GM18507 (cell line): ENCODE data around the gene GNG7.
"Not testable (repeated sequence)": the region's sequence is repeated elsewhere in the genome, so short reads cannot be mapped to it uniquely, and the experiment has no call there.

Experiments used
- DNase-seq: peaks from one replicate; pipeline ENCODE4 v3.0.0; 2011; ENCODE audit warnings: low read depth; ENCODE audit not compliant: insufficient read length; ENCODE audit errors: extremely low spot score
- FAIRE-seq: peaks from 2 replicates; lab custom pipeline; 2011; peaks lifted over from hg19 to GRCh38; lab: Jason Lieb, UNC

GNG7 gene

DNA sequence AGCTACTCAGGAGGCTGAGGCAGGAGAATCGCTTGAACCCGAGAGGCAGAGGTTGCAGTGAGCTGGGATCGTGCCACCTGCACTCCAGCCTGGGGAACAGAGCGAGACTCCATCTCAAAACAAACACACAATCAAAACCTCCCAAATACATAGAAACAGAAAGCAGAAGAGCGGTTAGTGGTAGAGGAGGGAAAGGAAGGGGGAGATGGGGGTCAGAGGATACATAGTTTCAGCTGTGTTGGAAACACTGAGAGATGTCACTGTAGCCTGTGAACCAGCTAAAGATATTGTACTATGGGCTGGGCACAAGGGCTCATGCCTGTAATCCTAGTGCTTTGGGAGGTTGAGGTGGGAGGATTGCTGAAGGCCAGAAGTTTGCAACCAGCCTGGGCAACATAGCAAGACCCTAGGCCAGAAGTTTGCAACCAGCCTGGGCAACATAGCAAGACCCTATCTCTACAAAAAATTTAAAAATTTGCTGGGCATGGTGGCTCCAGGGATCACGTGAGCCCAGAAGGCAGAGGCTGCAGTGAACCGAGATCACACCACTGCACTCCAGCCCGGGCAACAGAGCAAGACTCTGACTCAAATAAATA lies 49.9 kb downstream of the GNG7 start:
- FAIRE-seq (peak; percentile 41), DNase-seq (no peak)

DNA sequence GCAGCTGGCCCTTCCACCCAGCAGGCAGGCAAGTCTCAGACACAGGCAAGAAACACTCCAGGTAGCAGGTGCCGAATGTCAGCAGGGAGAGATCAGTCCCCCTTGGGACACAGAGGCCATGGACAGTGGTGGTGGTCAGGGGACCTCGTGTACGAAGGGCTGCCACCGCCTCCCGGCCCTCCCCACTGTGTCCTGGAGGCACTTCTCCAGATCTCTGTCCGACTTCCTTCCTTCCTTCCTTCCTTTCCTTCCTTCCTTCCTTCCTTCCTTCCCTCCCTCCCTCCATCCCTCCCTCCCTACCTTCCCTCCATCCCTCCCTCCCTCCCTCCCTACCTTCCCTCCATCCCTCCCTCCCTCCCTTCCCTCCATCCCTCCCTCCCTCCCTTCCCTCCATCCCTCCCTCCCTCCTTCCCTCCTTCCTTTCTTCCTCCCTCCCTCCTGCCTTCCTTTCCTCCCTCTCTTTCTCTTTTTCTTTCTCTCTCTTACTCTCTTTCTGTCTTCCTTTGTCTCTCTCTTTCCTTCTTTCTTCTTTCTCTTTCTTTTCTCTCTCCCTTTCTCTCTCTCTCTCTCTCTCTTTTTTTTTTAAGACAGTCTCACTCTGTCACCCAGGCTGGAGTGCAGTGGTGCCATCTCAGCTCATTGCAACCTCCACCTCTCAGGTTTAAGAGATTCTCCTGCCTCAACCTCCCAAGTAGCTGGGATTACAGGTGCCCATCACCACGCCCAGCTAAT lies 51.3 kb downstream of the GNG7 start:
- FAIRE-seq, DNase-seq: not testable (repeated sequence)

DNA sequence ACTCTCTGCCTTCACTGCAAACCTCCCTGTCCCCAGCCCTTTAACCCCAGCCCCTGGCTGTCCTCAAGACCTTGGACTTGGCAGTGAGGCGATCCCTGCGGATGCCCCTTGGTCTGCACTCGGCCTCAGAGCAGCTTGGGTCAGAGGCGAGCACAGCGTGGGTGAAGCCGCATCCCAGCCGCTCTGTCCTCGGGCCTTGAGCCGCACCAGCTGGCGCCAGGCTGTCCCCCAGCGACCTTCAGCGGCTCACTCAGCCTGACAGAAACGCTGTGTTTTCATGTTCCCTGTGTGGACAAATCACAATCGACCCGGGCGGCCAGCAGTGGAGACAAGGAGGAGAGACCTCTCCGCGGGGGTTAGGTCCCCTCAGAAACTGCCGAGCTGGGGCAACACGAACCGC lies 52.0 kb downstream of the GNG7 start:
- DNase-seq (no peak), FAIRE-seq (no peak)

DNA sequence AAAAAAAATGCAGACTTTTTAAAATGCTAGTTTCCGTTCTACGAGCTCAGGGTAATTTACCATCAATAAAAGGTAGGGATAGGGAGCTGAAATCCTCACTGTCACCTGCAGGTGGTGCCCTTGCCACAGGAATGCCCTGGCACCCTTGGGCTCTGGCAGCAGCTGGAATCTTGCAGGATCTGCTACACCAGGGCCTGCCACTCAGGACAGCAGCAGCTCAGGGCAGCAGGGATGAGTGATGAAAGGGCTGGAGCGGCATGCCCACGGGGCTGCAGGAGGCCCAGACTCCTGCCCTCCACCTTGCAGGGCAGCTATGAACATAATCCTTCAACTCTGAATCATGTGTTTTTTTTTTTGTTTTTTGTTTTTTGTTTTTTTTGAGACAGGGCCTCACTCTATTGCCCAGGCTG lies 54.0 kb downstream of the GNG7 start:
- FAIRE-seq: peak; percentile 92
- peak; percentile 71 for DNase-seq

DNA sequence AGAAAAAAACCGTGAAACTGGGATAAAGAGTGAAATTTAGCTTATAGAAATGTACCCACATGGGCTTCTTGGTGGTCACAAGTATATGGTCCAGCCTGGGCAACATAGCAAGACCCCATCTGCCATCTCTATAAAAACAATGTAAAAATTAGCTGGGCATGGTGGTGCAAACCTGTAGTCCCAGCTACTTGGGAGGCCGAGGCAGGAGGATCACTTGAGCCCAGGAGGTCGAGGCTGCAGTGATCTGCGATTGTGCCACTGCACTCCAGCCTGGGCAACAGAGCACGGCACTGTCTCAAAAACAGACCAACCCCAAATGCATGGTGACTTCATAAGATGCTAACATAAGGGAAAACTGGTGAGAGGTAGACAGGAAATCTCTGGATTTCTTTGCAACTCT lies 54.4 kb downstream of the GNG7 start:
- DNase-seq (no peak), FAIRE-seq (no peak)

DNA sequence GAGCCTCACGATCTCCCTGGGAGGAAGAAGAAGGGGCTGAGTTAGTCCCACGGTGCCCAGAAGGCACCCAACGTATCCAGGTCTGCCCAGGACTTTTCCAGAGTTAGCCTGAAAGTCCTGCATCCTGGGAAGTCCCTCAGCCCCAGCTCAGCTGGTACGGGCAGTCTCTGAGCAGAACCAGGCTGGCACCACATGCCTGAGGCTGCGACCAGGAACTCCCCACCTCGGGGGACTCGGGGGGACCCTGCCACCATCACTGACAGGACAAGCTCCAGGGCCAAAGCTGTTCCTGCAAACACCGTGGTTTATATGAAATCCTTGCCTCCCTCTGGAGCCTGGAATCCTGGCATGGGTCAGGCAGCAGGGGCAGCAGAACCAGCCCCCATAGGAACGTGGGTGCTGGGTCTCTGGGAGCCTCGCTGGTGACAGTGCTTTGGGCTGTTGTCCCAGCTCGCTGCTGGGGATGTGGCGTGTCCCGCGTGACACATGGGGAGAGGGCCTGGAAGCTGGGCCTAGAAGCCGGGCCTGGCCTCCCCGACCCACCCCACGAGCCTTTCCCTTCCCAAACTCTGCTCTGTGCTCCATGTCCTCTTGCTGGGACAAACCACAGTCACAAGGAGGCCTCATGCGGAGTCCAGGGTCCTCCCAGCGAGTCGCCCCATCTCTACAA lies 55.5 kb downstream of the GNG7 start:
- DNase-seq (no peak), FAIRE-seq (no peak)

DNA sequence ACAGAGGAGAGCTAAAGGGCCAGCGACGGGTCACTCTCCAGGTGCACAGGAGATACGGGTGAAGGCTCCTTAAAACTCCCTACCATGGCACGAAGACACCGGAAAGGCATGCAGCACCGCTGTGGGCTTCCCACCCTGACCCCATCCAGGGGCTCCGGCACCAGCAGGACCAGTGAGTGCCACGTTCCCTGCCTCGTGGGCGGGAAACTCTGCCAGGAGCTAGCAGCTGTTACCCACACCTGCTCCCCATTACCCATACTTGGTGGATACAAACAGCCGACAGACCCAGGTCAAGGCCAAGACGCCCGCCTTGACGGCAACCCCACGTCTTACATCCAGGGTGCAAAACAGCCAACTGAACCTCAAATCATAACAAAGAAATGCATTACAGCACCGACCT lies 56.7 kb downstream of the GNG7 start:
- DNase-seq (no peak), FAIRE-seq (no peak)

DNA sequence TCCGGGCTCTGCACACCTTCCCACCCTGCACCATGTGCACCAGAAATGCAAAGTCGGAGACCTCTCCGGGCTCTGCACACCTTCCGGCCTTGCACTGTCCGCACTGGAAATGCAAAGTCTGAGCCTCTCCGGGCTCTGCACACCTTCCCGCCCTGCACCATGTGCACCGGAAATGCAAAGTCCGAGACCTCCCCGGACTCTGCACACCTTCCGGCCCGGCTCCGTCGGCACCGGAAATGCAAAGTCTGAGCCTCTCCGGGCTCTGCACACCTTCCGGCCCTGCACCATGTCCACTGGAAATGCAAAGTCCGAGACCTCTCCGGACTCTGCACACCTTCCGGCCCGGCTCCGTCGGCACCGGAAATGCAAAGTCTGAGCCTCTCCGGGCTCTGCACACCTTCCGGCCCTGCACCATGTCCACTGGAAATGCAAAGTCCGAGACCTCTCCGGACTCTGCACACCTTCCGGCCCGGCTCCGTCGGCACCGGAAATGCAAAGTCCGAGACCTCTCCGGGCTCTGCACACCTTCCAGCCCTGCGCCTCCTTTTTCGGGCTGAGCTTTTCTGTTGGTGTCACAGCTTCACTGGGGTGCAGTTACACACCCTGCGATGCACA lies 59.3 kb downstream of the GNG7 start:
- DNase-seq, FAIRE-seq: not testable (repeated sequence)

DNA sequence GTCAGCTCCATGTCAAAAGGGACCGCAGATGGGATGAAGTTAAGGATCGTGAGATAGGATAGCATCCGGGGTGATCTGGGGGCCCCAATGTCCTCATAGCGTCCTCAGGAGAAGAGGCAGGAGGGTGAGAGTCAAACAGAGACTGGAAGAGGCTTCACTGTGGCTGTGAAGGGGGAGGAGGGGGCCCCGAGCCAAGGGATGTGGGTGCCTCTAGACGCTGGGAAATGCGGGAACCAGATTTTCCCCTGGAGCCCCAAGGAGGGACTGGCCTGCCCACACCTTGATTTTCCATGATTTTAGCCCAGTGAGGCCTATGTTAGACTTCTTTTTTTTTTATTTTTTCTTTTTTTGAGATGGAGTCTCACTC lies 61.2 kb downstream of the GNG7 start:
- FAIRE-seq (no peak), DNase-seq (no peak)

DNA sequence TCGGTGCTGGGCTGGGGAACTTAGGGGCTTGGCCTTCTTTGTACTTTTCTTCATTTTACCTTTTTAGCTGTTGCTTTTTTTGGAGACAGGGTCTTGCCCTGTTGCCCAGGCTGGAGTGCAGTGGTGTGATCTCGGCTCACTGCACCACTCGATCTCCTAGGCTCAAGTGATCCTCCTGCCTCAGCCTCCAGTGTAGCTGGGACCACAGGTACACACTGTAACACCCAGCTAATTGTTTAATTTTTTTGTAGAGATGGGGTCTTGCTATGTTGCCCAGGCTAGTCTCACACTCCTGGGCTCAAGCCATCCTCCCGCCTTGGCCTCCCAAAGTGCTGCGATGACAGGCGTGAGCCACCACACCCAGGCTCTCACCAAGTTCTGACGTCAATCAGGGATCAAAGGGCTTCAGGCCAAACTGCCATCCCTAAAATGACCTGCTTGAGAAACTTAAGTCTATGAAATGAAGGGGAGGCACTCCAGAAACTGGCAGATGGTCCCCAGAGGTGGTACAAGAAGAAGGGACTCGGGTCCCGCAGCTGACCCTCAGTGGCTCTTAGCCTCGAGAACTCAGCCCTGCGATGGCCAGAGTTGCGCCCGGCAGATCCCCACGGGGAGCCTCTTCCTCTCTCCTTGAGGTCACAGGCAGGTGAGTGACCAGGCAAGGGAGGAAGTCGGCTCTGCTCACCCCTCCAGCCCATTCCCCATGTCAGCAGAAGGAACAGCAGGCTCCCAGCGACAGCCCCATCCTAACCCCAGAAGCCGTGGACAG lies 61.7 kb downstream of the GNG7 start:
- DNase-seq (no peak), FAIRE-seq (no peak)

DNA sequence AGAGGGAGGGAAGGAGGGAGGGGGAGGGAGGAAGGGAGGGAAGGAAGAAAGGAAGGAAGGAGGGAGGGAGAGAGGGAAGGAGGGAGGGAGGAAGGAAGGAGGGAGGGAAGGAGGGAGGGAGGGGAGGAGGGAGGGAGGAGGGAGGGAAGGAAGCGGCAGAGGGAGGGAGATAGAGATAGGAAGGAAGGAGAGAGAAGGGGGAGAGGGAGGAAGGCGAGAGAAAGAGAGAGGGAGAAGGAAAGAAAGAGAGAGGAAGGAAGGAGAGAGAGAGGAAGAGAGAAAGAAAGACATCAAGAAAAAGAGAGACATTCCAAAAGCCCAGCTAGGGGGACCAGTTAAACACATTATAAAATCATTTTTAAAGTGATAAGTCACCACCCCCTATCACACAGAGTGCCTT lies 62.5 kb downstream of the GNG7 start:
- no peak for DNase-seq
- FAIRE-seq: no peak

DNA sequence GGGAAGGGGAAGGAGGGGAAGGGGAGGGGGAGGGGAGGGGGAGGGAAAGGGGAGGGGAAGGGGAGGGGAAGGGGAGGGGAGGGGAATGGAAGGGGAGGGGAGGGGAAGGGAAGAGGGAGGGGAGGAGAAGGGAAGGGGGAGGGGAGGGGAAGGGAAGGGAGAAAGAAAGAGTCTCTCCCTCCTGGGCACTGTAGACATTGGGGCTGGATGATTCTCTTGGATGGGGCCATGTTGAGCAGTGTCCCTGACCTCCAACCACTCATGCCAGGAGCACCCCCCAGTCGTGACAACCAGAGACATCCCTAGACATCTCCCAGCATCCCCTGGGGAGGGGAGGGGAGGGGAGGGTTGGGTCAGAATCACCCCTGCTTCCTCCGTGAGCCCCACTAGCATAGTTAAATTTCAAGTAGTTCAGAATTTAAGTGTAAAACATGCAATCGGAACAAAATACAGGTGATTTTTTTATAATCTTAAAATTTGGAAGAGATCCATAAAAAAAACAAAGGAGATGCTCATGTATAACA lies 64.0 kb downstream of the GNG7 start:
- FAIRE-seq: no peak
- DNase-seq: no peak

DNA sequence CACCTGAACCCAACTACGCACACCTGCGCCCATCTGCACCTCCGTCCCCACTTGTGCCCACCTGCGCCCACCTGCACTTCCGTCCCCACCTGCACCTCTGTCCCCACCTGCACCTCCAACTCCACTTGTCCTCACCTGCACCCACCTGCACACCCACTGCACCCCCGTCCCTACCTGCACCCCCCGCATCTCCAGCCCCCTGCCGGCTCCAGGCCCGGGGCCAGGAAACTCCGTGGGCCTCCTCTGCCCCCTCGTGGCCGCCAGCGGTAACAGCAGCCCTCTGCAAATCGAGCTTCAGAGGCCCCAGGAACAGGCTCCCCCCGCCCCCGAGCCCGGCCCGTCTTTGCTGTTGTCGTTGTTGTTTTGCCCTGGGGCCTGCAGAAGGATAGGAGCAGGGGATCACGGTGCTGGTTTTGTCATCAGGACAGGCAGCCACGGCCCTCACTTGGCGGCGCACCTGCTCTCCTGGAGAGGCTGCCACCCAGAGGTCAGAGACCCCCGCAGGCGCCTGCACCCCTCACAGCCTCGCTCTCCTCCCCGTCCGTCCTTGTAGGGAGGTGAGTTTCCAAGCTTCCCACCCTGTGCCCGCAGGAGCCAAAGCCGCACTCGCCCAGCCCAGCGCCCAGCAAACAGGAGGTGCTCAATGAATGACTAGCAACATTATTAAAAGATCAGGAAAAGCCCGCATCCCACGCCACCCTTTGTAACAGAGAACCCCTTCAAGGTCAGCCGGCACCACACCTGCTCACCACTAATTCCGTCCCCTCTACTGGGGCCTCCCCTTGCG lies 65.4 kb downstream of the GNG7 start:
- peak; percentile 71 for DNase-seq
- FAIRE-seq: peak; percentile 74

DNA sequence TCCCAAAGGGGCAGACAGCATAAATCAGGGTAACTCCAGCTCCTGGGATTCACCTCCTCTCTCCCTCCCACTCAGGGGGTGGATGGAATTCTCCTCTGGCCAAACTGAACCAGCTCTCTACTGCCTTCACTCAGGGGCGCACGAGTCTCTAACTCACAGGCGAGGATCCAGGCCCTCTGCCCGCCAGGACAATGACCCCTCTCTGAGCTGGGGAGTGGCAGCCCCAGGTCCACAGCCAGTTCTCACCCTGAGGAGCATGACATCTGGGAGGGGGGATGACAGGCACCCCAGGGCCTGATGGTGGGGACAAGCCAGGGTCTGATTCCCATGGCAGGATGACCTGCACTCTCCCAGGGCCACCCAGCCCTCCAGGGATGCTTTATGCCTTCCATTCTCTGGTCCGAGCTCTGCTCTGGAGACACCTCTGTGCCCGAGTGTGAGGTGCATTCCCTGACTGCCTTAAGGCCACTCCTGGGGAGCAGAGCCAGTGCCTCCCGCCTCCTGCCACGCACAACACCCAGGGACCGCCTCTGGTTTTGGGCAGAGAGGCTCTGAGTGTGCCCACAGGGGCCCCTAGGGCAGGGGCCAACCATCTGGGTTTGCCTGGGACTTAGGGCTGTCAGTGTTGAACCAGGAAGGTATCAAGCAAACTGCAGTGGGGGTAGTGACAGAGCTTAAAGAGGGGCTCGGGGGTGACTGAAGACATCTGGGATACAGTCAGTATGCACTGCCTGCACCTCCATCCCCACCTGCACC lies 66.2 kb downstream of the GNG7 start:
- no peak for FAIRE-seq
- DNase-seq: no peak

DNA sequence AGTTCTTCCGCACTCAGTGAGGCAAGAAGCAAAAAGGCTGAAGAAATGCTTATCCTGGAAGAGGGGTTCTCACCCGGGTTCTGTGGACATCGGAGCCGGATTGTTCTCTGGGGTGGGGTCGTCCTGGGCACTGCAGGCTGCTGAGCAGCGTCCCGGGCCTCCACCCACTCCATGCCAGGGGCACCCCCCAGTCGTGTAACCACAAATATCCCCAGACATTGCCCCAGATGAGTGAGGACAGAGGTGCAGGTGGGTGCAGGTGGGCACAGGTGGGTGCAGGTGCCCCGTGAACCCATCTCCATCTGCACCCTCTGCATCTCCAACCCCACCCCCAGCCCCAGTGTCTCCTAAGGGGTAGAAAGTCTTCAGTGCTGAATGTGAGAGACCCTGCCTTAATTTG lies 67.5 kb downstream of the GNG7 start:
- no peak for DNase-seq
- no peak for FAIRE-seq

DNA sequence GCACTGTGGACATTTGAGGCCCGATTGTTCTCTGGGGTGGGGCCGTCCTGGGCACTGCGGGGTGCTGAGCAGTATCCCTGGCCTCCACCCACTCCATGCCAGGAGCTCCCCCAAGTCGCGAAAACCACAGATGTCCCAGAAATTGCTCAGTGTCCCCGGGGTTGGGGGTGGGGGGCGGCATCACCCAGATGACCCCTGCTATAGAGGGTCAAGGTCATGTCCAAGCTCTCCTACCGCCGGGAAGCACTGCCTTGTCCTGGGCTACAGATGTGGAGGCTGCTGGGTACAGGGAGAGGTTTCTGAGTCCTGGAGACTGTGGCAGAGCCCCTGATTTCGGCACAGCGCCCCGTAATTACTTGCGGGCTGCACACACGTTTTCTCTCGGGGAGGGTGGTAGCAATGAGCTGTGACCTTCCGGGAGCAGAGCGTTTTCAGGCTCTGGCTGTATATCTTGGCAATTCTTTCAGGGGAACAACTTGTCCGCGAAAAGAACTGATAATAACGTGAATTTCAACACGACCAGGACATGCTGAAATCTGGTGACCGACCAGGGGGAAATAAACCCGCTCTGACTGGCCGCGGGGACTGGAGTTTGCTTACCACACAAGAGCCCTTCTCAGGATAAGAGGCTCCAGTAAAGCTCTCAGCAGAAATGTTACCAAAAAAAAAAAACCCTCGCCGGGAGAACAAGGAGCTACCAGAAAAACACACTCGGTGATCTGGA lies 68.1 kb downstream of the GNG7 start:
- DNase-seq (no peak), FAIRE-seq (peak; percentile 62)

DNA sequence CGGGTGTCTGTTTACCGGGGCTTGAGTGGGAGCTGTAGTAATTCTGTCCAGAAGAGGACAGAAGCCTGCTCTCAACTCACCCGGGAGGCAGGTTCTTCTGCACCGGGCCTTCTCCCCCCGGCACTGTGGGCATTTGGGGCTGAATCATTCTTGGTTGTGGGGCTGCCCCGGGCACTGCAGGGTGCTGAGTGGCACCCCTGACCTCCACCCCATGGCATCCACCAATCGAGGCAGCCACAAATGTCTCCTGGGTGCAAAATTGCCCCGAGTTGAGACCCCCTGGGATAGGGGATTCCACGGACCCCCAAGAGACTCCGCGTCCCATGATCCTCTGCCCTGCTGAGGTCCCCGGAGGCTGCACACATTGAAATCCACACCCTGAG lies 68.8 kb downstream of the GNG7 start:
- peak; percentile 9 for FAIRE-seq
- DNase-seq: no peak
